Fibroblast of skin of right biceps (primary cell): Measurements from ENCODE around the gene C11orf54.
"Not testable (repeated sequence)": the region's sequence is repeated elsewhere in the genome, so short reads cannot be mapped to it uniquely, and the experiment has no call there.

Source experiments
- DNase-seq: peaks from one replicate; pipeline ENCODE4 v3.0.0-alpha.2; 2013

C11orf54 gene

GRCh38 chr11:93735627-93736026 lies 5.8 kb upstream of the C11orf54 start:
- DNase-seq: no peak

- DNase-seq: no peak
These were observed 5.3 kb upstream of the C11orf54 start for GRCh38 chr11:93736129-93736528.

- DNase-seq: peak; percentile 24
These were observed 3.4 kb upstream of the C11orf54 start for GRCh38 chr11:93737904-93738612.

- DNase-seq: no peak
These were observed 2.8 kb upstream of the C11orf54 start for GRCh38 chr11:93738647-93739081.

- DNase-seq: peak; percentile 82
These were observed 1.3 kb upstream of the C11orf54 start for GRCh38 chr11:93740031-93740729.

- DNase-seq: peak; percentile 62
These were observed 760 bp upstream of the C11orf54 start for GRCh38 chr11:93740730-93741093.

GRCh38 chr11:93741882-93742226 lies 382 bp downstream of the C11orf54 start:
- DNase-seq: no peak

- no peak for DNase-seq
These were observed 1.8 kb downstream of the C11orf54 start for GRCh38 chr11:93743291-93743690.

GRCh38 chr11:93744669-93745004 lies 3.2 kb downstream of the C11orf54 start:
- no peak for DNase-seq

- DNase-seq: not testable (repeated sequence)
These were observed 3.7 kb downstream of the C11orf54 start for GRCh38 chr11:93745005-93745755.

GRCh38 chr11:93746101-93746500 lies 4.6 kb downstream of the C11orf54 start:
- no peak for DNase-seq

- DNase-seq: no peak
These were observed 5.7 kb downstream of the C11orf54 start for GRCh38 chr11:93747122-93747521.

GRCh38 chr11:93751001-93751400 lies 9.5 kb downstream of the C11orf54 start:
- DNase-seq: no peak

- DNase-seq: no peak
These were observed 11.8 kb downstream of the C11orf54 start for GRCh38 chr11:93753241-93753640.

- DNase-seq: no peak
These were observed 15.3 kb downstream of the C11orf54 start for GRCh38 chr11:93756748-93757147.

GRCh38 chr11:93757301-93757700 lies 15.8 kb downstream of the C11orf54 start:
- no peak for DNase-seq

GRCh38 chr11:93757924-93758865 lies 16.7 kb downstream of the C11orf54 start:
- DNase-seq: no peak

GRCh38 chr11:93759123-93759522 lies 17.7 kb downstream of the C11orf54 start:
- DNase-seq: not testable (repeated sequence)

GRCh38 chr11:93761910-93762309 lies 20.4 kb downstream of the C11orf54 start:
- DNase-seq: no peak

GRCh38 chr11:93765551-93765950 lies 24.1 kb downstream of the C11orf54 start:
- no peak for DNase-seq

- no peak for DNase-seq
These were observed 25.0 kb downstream of the C11orf54 start for GRCh38 chr11:93766504-93766903.

GRCh38 chr11:93767018-93767417 lies 25.5 kb downstream of the C11orf54 start:
- DNase-seq: no peak

- no peak for DNase-seq
These were observed 28.7 kb downstream of the C11orf54 start for GRCh38 chr11:93770160-93770559.
